Aorta (tissue), 5 donors: Measurements from ENCODE around the gene SEZ6L2. TPM values are rescaled to one million over a fixed set of nuclear protein-coding genes. Genes with fewer than 3 reads are reported as not detected.

Experiments
- ATAC-seq: fragments of 200-7000 bp; cut with Tn5 transposase; one replicate; pipeline ENCODE4 v1.9.1; 2022; ENCODE audit warnings: moderate library complexity; ENCODE audit not compliant: low FRiP score
- DNase-seq, 2 donors: peaks; one replicate each; pipeline ENCODE4 v3.0.0-alpha.2; 2020
- H3K27ac ChIP-seq, 2 donors: one replicate each; pipeline ENCODE4 v1.5.1; 2013; ENCODE audit warnings: low read length in 2 of 2, mild to moderate bottlenecking in 2 of 2, moderate library complexity in 2 of 2, control low read depth in 1 of 2, inconsistent platforms in 1 of 2, low read depth in 1 of 2
- H3K27me3 ChIP-seq, 2 donors: one replicate each; pipeline ENCODE4 v1.6.1; 2013; ENCODE audit warnings: control low read depth in 1 of 2, low read length in 1 of 2, mild to moderate bottlenecking in 1 of 2, moderate library complexity in 1 of 2; ENCODE audit not compliant: insufficient read depth in 2 of 2, control insufficient read depth in 1 of 2
- H3K36me3 ChIP-seq, 2 donors: one replicate each; pipeline ENCODE4 v1.6.1; 2013; ENCODE audit warnings: control low read depth in 1 of 2, low read length in 1 of 2, mild to moderate bottlenecking in 1 of 2; ENCODE audit not compliant: insufficient read depth in 2 of 2, control insufficient read depth in 1 of 2
- H3K4me1 ChIP-seq, 2 donors: one replicate each; pipeline ENCODE4 v1.6.1; 2013; ENCODE audit warnings: low read length in 2 of 2, control low read depth in 1 of 2, mild to moderate bottlenecking in 1 of 2, moderate library complexity in 1 of 2; ENCODE audit not compliant: insufficient read depth in 2 of 2, control insufficient read depth in 1 of 2
- H3K4me3 ChIP-seq, 2 donors: one replicate each; pipeline ENCODE4 v1.5.1; 2013; ENCODE audit warnings: low read length in 2 of 2, control low read depth in 1 of 2, mild to moderate bottlenecking in 1 of 2
- H3K9me3 ChIP-seq: one replicate; pipeline ENCODE4 v1.6.1; 2013; ENCODE audit warnings: mild to moderate bottlenecking, low read length; ENCODE audit not compliant: control insufficient read depth
- WGBS, 2 donors: extraction: QIAGEN DNeasy Blood & Tissue Kit; methylation state at CpG; one replicate each; pipeline ENCODE4 v1.1.7; 2013; 5-methylcytosine and 5-hydroxymethylcytosine counted together
- intact Hi-C, 2 donors: fragments of 100-400 bp; cut with DNase I; formaldehyde crosslinking; loops; one replicate each; pipeline versions ENCODE4 v1.14.2 to v1.15.0; 2022
- polyA plus RNA-seq, 2 donors: library from polyadenylated mRNA; stranded (reverse); fragments of 200-250 nt; gene quantifications; one replicate each; pipeline ENCODE4 v1.2.3, GENCODE V29; 2013
- total RNA-seq, 2 donors: library from RNA; stranded (reverse); fragmentation: NEBNext Ultra II Directional; extraction: Animal tissue kit (Norgen Biotek cat#: 25700); gene quantifications; one replicate each; pipeline ENCODE4 v1.2.1, GENCODE V29; 2021
- donor health status: healthy with polysubstance abuse.
- donor health status: Bipolar disorder and iron deficiency.
- donor health status: DM: no; HTN: no; CAD: no.
- donor health status: DM: no; HTN: no; CAD: no.
- donor health status: DM: yes; HTN: yes; CAD: no.

SEZ6L2 gene
- total and polyA plus RNA-seq, 4 donors: 0.56 to 1.4 (median 0.67) TPM

- Histone ChIP-seq H3K4me3 (no peak overlapping the region), H3K27me3 (no peaks in the 10 kb centered on the region), H3K36me3 (no peaks in the 10 kb centered on the region), H3K4me1 (peaks cover 0 to 2% of the 10 kb centered on the region in 2 donors), H3K27ac (peak overlapping the region in 1 of 2 donors; percentile 31), H3K9me3 (no peaks in the 10 kb centered on the region)
- intact Hi-C loops: no loop called here
- ATAC-seq: no peak
- no peak for DNase-seq
- 59 to 63% methylated on average over 18 to 19 of the region's 19 CpGs for WGBS, 2 donors
These were observed 40.4 kb downstream of the SEZ6L2 start for GRCh38 chr16:29858974-29859373.

- H3K9me3 ChIP-seq: no peaks in the 10 kb centered on the region
- H3K27me3 ChIP-seq: no peaks in the 10 kb centered on the region
- DNase-seq: peak in 1 of 2 donors; percentile 66
- H3K27ac ChIP-seq: peak overlapping the region in 1 of 2 donors; percentile 31
- WGBS, 2 donors: 6 to 8% methylated on average over 10 of the region's 10 CpGs
- ATAC-seq: peak; percentile 13
- no peak overlapping the region for H3K4me3 ChIP-seq
- H3K4me1 ChIP-seq: peaks cover 0 to 2% of the 10 kb centered on the region in 2 donors
- intact Hi-C loops: no loop called here
- no peaks in the 10 kb centered on the region for H3K36me3 ChIP-seq
These were observed 41.1 kb downstream of the SEZ6L2 start for GRCh38 chr16:29858149-29858849.

- Histone ChIP-seq H3K27ac (no peak overlapping the region), H3K9me3 (no peaks in the 10 kb centered on the region), H3K36me3 (no peaks in the 10 kb centered on the region), H3K27me3 (no peaks in the 10 kb centered on the region), H3K4me3 (no peak overlapping the region), H3K4me1 (peaks cover 0 to 2% of the 10 kb centered on the region in 2 donors)
- intact Hi-C loops: no loop called here
- WGBS, 2 donors: 71 to 76% methylated on average over 7 of the region's 7 CpGs
- ATAC-seq (no peak), DNase-seq (no peak)
These were observed 42.1 kb downstream of the SEZ6L2 start for GRCh38 chr16:29857133-29857760.

DNA sequence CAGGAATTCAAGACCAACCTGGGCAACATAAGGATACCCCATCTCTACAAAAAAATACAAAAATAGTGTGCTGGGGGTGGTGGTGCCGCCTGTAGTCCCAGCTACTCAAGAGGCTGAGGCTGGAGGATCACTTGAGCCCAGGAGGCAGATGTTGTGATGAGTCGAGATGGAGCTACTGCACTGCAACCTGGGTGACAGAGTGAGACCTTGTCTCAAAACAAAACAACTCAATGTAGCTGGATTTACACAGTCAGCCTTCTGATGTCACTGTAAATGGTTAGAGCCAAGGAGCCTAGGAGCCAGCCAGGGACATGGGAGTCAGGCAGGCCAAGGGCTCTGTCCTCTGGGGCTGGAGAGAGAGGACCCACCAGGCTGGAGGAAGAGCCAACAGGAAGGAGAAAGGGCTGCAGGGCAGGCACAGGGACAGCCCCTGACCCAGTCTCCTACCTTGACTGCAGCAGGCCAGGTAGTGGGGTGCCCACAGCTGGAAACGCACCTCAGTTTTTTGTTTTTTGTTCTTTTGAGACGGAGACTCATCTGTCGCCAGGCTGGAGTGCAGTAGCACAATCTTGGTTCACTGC lies 44.7 kb downstream of the SEZ6L2 start:
- intact Hi-C loops: no loop called here
- WGBS, 2 donors: 81 to 86% methylated on average over 5 of the region's 5 CpGs

DNA sequence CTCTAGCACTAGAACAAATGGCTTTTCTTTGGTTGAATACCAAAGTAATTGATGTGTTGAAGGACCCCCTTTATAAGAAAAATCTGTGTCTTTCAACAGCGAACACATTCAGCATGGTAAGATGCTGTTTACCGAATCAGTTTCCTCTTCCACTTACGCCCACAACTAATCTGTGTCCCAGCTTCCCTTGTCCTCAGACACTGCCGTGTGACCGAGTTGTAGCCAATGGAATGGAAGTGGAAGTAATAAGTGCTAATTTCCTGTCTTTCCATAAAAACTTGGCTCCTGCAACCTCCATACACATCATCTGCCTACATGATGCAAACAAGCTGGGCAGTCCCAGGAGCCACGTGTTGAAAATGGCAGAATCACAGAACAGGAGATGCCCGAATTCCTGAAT lies 46.7 kb downstream of the SEZ6L2 start:
- Histone ChIP-seq H3K36me3 (no peaks in the 10 kb centered on the region), H3K4me3 (no peak overlapping the region), H3K27me3 (no peaks in the 10 kb centered on the region), H3K27ac (no peak overlapping the region), H3K4me1 (no peaks in the 10 kb centered on the region), H3K9me3 (no peaks in the 10 kb centered on the region)
- 83 to 84% methylated on average over 7 of the region's 7 CpGs for WGBS, 2 donors
- DNase-seq: no peak
- intact Hi-C loops: no loop called here
- no peak for ATAC-seq

More for the DNA sequence above, 44.7 kb downstream of the SEZ6L2 start:
- Histone ChIP-seq H3K4me1 (peaks cover 0 to 2% of the 10 kb centered on the region in 2 donors), H3K4me3 (no peak overlapping the region), H3K9me3 (no peaks in the 10 kb centered on the region), H3K36me3 (no peaks in the 10 kb centered on the region), H3K27me3 (no peaks in the 10 kb centered on the region), H3K27ac (no peak overlapping the region)
- DNase-seq (no peak), ATAC-seq (no peak)

- Histone ChIP-seq H3K36me3 (peaks cover 2 to 5% of the 10 kb centered on the region in 2 donors), H3K27me3 (no peaks in the 10 kb centered on the region), H3K27ac (no peak overlapping the region), H3K4me3 (no peak overlapping the region), H3K9me3 (no peaks in the 10 kb centered on the region), H3K4me1 (no peaks in the 10 kb centered on the region)
- intact Hi-C loops: no loop called here
- WGBS, 2 donors: 88% methylated on average over 3 of the region's 3 CpGs
- no peak for ATAC-seq
- DNase-seq: no peak
These were observed 48.4 kb downstream of the SEZ6L2 start for GRCh38 chr16:29850998-29851397.

GRCh38 chr16:29849505-29849904 lies 49.8 kb downstream of the SEZ6L2 start:
- H3K4me1 ChIP-seq: no peaks in the 10 kb centered on the region
- no peaks in the 10 kb centered on the region for H3K9me3 ChIP-seq
- no peak for DNase-seq
- intact Hi-C loops: loop anchor here in 1 of 2 donors (10.0 kb wide), 1 partner anchor 145 kb away; no protein-coding TSS in a partner anchor
- 29 to 34% methylated on average over 5 of the region's 5 CpGs for WGBS, 2 donors
- no peak overlapping the region for H3K27ac ChIP-seq
- no peak overlapping the region for H3K4me3 ChIP-seq
- ATAC-seq: no peak
- H3K27me3 ChIP-seq: no peaks in the 10 kb centered on the region
- peaks cover 2 to 6% of the 10 kb centered on the region in 2 donors for H3K36me3 ChIP-seq

GRCh38 chr16:29848420-29849297 lies 50.7 kb downstream of the SEZ6L2 start:
- Histone ChIP-seq H3K4me1 (no peaks in the 10 kb centered on the region), H3K27me3 (no peaks in the 10 kb centered on the region), H3K36me3 (peaks cover 2 to 6% of the 10 kb centered on the region in 2 donors), H3K27ac (peak overlapping the region in 1 of 2 donors; percentile 38), H3K4me3 (no peak overlapping the region), H3K9me3 (no peaks in the 10 kb centered on the region)
- intact Hi-C loops: loop anchor here in 1 of 2 donors (10.0 kb wide), 1 partner anchor 144 kb away; no protein-coding TSS in a partner anchor
- peak; percentile 87 to 93 for DNase-seq
- WGBS, 2 donors: 46 to 49% methylated on average over 15 of the region's 15 CpGs
- ATAC-seq: peak; percentile 86
